ENCODE results near the gene NRDE2.

The NRDE2 gene, protein sequence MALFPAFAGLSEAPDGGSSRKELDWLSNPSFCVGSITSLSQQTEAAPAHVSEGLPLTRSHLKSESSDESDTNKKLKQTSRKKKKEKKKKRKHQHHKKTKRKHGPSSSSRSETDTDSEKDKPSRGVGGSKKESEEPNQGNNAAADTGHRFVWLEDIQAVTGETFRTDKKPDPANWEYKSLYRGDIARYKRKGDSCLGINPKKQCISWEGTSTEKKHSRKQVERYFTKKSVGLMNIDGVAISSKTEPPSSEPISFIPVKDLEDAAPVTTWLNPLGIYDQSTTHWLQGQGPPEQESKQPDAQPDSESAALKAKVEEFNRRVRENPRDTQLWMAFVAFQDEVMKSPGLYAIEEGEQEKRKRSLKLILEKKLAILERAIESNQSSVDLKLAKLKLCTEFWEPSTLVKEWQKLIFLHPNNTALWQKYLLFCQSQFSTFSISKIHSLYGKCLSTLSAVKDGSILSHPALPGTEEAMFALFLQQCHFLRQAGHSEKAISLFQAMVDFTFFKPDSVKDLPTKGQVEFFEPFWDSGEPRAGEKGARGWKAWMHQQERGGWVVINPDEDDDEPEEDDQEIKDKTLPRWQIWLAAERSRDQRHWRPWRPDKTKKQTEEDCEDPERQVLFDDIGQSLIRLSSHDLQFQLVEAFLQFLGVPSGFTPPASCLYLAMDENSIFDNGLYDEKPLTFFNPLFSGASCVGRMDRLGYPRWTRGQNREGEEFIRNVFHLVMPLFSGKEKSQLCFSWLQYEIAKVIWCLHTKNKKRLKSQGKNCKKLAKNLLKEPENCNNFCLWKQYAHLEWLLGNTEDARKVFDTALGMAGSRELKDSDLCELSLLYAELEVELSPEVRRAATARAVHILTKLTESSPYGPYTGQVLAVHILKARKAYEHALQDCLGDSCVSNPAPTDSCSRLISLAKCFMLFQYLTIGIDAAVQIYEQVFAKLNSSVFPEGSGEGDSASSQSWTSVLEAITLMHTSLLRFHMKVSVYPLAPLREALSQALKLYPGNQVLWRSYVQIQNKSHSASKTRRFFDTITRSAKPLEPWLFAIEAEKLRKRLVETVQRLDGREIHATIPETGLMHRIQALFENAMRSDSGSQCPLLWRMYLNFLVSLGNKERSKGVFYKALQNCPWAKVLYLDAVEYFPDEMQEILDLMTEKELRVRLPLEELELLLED

GRCh38 chr14:90331497-90332270 lies at the start of gene NRDE2:
NRDE2 (minus strand) TSS chr14:90331941; CDS start chr14:90331904, 37 bp downstream.
- H3K79me2 ChIP-seq (ENCODE audit: control insufficient read depth, insufficient read depth, low read length, unreplicated experiment) = peaks cover 18% of the 10 kb centered on the region
- no peaks in the 10 kb centered on the region for H3K36me3 ChIP-seq (ENCODE audit: insufficient read depth, low read length)
- peak within 1 kb of the TSS; percentile 63 for H3K27ac ChIP-seq (ENCODE audit: low read depth, low read length)
- H3K4me1 ChIP-seq (ENCODE audit: control insufficient read depth, insufficient read depth, low read length, unreplicated experiment) = peaks cover 10% of the 10 kb centered on the region
- peaks cover 21% of the 10 kb centered on the region for H3K27me3 ChIP-seq (ENCODE audit: insufficient read depth, low read length)
- H3K4me3 ChIP-seq (ENCODE audit: low read depth, low read length) = peak within 1 kb of the TSS; percentile 78
- peak within 1 kb of the TSS; percentile 97 for H2AFZ ChIP-seq (ENCODE audit: low read length, unreplicated experiment)

- H3K27me3 ChIP-seq (ENCODE audit: insufficient read depth, low read length) = no peaks in the 10 kb centered on the region
- H2AFZ ChIP-seq (ENCODE audit: low read length, unreplicated experiment) = peak overlapping the region; percentile 60
- H3K4me1 ChIP-seq (ENCODE audit: control insufficient read depth, insufficient read depth, low read length, unreplicated experiment) = peaks cover 25% of the 10 kb centered on the region
- peak overlapping the region; percentile 76 for H3K4me3 ChIP-seq (ENCODE audit: low read depth, low read length)
- no peaks in the 10 kb centered on the region for H3K36me3 ChIP-seq (ENCODE audit: insufficient read depth, low read length)
- H3K27ac ChIP-seq (ENCODE audit: low read depth, low read length) = no peak overlapping the region
- no peaks in the 10 kb centered on the region for H3K79me2 ChIP-seq (ENCODE audit: control insufficient read depth, insufficient read depth, low read length, unreplicated experiment)
Observed at GRCh38 chr14:90381011-90381786, 49.5 kb upstream of the NRDE2 start.

DNA sequence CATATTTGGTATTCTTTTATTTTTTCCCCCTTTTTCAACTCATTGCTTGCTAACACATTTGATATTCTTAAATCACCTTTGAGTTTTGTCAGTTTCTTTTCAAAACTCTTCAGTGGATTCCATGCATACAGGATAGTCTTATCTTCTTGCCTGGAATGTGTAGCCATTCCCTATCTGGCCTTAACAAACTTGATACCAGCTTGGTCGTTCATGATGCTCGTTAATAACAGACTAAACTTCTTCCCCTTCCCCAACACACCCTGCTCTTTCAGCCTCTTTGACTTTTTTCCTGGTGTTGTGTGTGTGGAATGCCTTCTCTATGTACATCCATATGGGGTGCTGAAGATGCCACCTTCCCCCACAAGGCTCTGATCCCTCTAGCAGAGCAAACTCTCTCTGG lies 47.4 kb upstream of the NRDE2 start:
- Histone ChIP-seq H3K79me2 (ENCODE audit: control insufficient read depth, insufficient read depth, low read length, unreplicated experiment) (no peaks in the 10 kb centered on the region), H3K4me3 (ENCODE audit: low read depth, low read length) (no peak overlapping the region), H3K4me1 (ENCODE audit: control insufficient read depth, insufficient read depth, low read length, unreplicated experiment) (peaks cover 16% of the 10 kb centered on the region), H3K36me3 (ENCODE audit: insufficient read depth, low read length) (no peaks in the 10 kb centered on the region), H2AFZ (ENCODE audit: low read length, unreplicated experiment) (no peak overlapping the region), H3K27ac (ENCODE audit: low read depth, low read length) (no peak overlapping the region), H3K27me3 (ENCODE audit: insufficient read depth, low read length) (no peaks in the 10 kb centered on the region)

GRCh38 chr14:90378249-90378648 lies 46.5 kb upstream of the NRDE2 start:
- Histone ChIP-seq H3K36me3 (ENCODE audit: insufficient read depth, low read length) (no peaks in the 10 kb centered on the region), H3K79me2 (ENCODE audit: control insufficient read depth, insufficient read depth, low read length, unreplicated experiment) (no peaks in the 10 kb centered on the region), H3K4me3 (ENCODE audit: low read depth, low read length) (no peak overlapping the region), H3K27me3 (ENCODE audit: insufficient read depth, low read length) (no peaks in the 10 kb centered on the region), H2AFZ (ENCODE audit: low read length, unreplicated experiment) (no peak overlapping the region), H3K4me1 (ENCODE audit: control insufficient read depth, insufficient read depth, low read length, unreplicated experiment) (peaks cover 12% of the 10 kb centered on the region), H3K27ac (ENCODE audit: low read depth, low read length) (no peak overlapping the region)

GRCh38 chr14:90375934-90376333 lies 44.2 kb upstream of the NRDE2 start:
- H3K4me1 ChIP-seq (ENCODE audit: control insufficient read depth, insufficient read depth, low read length, unreplicated experiment) = no peaks in the 10 kb centered on the region
- H3K79me2 ChIP-seq (ENCODE audit: control insufficient read depth, insufficient read depth, low read length, unreplicated experiment) = no peaks in the 10 kb centered on the region
- H3K27me3 ChIP-seq (ENCODE audit: insufficient read depth, low read length) = no peaks in the 10 kb centered on the region
- no peak overlapping the region for H3K27ac ChIP-seq (ENCODE audit: low read depth, low read length)
- H3K36me3 ChIP-seq (ENCODE audit: insufficient read depth, low read length) = no peaks in the 10 kb centered on the region
- no peak overlapping the region for H3K4me3 ChIP-seq (ENCODE audit: low read depth, low read length)
- H2AFZ ChIP-seq (ENCODE audit: low read length, unreplicated experiment) = no peak overlapping the region

GRCh38 chr14:90374813-90375212 lies 43.1 kb upstream of the NRDE2 start:
- H3K79me2 ChIP-seq (ENCODE audit: control insufficient read depth, insufficient read depth, low read length, unreplicated experiment) = no peaks in the 10 kb centered on the region
- H2AFZ ChIP-seq (ENCODE audit: low read length, unreplicated experiment) = no peak overlapping the region
- H3K27ac ChIP-seq (ENCODE audit: low read depth, low read length) = no peak overlapping the region
- H3K36me3 ChIP-seq (ENCODE audit: insufficient read depth, low read length) = no peaks in the 10 kb centered on the region
- H3K27me3 ChIP-seq (ENCODE audit: insufficient read depth, low read length) = no peaks in the 10 kb centered on the region
- no peak overlapping the region for H3K4me3 ChIP-seq (ENCODE audit: low read depth, low read length)
- H3K4me1 ChIP-seq (ENCODE audit: control insufficient read depth, insufficient read depth, low read length, unreplicated experiment) = no peaks in the 10 kb centered on the region

DNA sequence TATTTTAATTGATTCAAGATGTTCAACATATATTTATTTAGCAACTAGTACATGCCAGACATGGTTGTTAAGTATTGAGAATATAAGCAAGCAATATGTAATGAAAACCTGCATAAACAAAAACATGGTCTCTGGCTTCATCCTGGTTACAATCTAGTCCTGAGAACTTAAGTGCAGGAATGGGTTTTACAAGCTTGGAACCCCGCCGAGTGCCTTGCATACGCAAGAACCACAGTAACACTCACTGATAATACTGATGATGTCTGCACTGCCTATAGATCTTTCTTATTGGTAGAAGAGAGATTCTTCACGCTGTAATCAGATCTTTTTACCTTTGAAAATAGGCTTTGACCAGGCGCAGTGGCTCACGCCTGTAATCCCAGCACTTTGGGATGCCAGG lies 42.1 kb upstream of the NRDE2 start:
- no peaks in the 10 kb centered on the region for H3K27me3 ChIP-seq (ENCODE audit: insufficient read depth, low read length)
- no peak overlapping the region for H2AFZ ChIP-seq (ENCODE audit: low read length, unreplicated experiment)
- H3K36me3 ChIP-seq (ENCODE audit: insufficient read depth, low read length) = no peaks in the 10 kb centered on the region
- no peak overlapping the region for H3K27ac ChIP-seq (ENCODE audit: low read depth, low read length)
- H3K79me2 ChIP-seq (ENCODE audit: control insufficient read depth, insufficient read depth, low read length, unreplicated experiment) = no peaks in the 10 kb centered on the region
- H3K4me1 ChIP-seq (ENCODE audit: control insufficient read depth, insufficient read depth, low read length, unreplicated experiment) = no peaks in the 10 kb centered on the region
- no peak overlapping the region for H3K4me3 ChIP-seq (ENCODE audit: low read depth, low read length)

- no peaks in the 10 kb centered on the region for H3K36me3 ChIP-seq (ENCODE audit: insufficient read depth, low read length)
- no peak overlapping the region for H3K27ac ChIP-seq (ENCODE audit: low read depth, low read length)
- no peak overlapping the region for H3K4me3 ChIP-seq (ENCODE audit: low read depth, low read length)
- no peak overlapping the region for H2AFZ ChIP-seq (ENCODE audit: low read length, unreplicated experiment)
- H3K27me3 ChIP-seq (ENCODE audit: insufficient read depth, low read length) = no peaks in the 10 kb centered on the region
- no peaks in the 10 kb centered on the region for H3K79me2 ChIP-seq (ENCODE audit: control insufficient read depth, insufficient read depth, low read length, unreplicated experiment)
- H3K4me1 ChIP-seq (ENCODE audit: control insufficient read depth, insufficient read depth, low read length, unreplicated experiment) = no peaks in the 10 kb centered on the region
Observed at GRCh38 chr14:90368946-90369721, 37.4 kb upstream of the NRDE2 start.

DNA sequence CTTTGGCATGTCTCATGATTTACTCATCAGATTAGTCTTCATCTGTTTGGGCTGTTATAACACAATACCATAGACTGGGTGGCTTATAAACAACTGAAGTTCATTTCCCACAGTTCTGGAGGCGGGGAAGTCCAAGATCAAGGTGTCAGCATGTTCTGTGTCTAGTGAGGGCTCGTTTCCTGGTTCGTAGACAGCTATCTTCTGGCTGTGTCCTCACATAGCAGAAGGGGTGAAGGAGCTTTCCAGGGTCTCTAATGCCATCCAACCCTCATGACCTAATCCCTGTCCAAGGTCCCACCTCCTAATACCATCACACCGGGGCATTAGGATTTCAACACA lies 30.8 kb upstream of the NRDE2 start:
- Histone ChIP-seq H3K79me2 (ENCODE audit: control insufficient read depth, insufficient read depth, low read length, unreplicated experiment) (no peaks in the 10 kb centered on the region), H3K36me3 (ENCODE audit: insufficient read depth, low read length) (no peaks in the 10 kb centered on the region), H3K4me1 (ENCODE audit: control insufficient read depth, insufficient read depth, low read length, unreplicated experiment) (no peaks in the 10 kb centered on the region), H3K4me3 (ENCODE audit: low read depth, low read length) (no peak overlapping the region), H3K27ac (ENCODE audit: low read depth, low read length) (no peak overlapping the region), H3K27me3 (ENCODE audit: insufficient read depth, low read length) (peaks cover 39% of the 10 kb centered on the region), H2AFZ (ENCODE audit: low read length, unreplicated experiment) (no peak overlapping the region)
